ENCODE measurements around the gene CHD9NB. TPM values are rescaled to one million over a fixed set of nuclear protein-coding genes. Genes with fewer than 3 reads are reported as not detected.
"Not testable (repeated sequence)": the region's sequence is repeated elsewhere in the genome, so short reads cannot be mapped to it uniquely, and the experiment has no call there.

Gene CHD9NB
- polyA plus RNA-seq, 4 donors = 10.4 to 11.8 (median 11.2) TPM

DNA sequence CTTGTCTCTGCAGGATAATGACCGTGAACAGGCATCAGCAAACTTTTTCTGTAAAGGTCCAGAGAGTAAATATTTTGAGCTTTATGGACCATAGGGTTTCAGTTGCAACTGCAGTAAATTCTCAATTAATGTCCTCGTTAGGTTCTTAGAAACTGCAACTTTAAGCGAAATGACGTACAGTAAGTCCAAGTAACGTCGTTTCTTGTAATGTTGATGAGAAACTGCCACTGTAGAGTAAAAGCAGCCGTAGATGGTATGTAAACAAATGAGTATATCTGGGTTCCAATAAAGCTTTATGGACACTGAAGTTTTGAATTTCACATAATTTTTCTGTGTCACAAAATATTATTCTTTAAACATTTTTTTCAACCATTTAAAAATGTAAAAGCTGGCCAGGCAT is 7.0 kb upstream of the CHD9NB start:
- DNase-seq (ENCODE audit: low read depth in 4 of 4, low spot score in 2 of 4) = no peak

DNA sequence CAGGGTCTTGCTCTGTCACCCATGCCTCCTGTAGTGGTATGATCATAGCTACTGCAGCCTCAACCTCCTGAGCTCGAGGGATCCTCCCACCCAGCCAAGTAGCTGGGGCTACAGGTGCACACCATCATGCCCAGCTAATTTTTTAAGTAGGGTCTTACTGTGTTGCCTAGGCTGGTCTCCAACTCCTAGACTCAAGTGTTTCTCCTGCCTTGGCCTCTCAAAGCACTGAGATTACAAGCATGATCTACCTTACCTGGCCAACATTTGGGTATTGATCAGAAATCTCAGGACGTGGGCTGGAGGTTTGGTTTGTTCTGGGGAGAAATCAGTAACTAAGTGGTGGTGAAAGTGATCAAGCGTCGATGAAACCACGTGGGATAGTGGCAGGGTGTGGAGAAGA is 6.2 kb upstream of the CHD9NB start:
- DNase-seq (ENCODE audit: low read depth in 4 of 4, low spot score in 2 of 4) = no peak

DNA sequence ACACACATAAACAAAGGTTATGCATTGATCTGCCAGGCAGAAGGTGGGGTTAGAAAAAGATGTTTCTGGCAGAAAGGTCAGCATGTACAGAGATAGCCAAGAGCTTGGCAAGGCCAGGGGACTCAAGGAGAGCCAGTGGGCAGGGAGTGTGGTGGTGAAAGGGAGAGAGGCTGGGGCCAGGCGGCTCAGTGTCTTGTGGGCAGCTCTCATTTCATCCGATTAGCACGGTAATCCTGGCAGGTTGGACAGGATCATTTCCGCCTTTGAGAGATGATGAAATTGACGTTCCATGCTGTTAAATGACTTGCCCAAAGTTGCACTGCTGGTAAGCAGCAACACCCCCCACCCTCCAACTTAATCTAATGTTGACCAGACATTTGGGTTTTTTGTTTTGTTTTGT is 5.7 kb upstream of the CHD9NB start:
- no peak for DNase-seq (ENCODE audit: low read depth in 4 of 4, low spot score in 2 of 4)

DNA sequence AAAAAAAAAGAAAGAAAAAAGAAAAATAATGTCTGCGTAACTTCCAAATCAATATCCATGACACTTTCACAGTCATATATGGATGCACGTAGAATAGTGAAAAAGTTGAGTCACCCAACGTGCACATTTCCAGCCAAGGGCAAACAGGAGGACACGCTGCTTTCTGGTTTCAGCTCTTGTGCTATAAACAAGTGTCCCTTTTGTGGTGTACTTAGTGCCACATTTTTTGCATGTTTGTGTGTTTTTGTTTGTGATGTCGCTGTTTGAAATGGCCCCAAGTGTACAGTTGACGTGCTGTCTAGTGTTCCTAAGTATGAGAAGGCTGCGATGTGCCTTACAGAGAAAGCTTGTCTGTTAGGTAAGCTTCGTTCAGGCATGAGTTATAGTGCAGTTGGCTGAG is 5.0 kb upstream of the CHD9NB start:
- no peak for DNase-seq (ENCODE audit: low read depth in 4 of 4, low spot score in 2 of 4)

DNA sequence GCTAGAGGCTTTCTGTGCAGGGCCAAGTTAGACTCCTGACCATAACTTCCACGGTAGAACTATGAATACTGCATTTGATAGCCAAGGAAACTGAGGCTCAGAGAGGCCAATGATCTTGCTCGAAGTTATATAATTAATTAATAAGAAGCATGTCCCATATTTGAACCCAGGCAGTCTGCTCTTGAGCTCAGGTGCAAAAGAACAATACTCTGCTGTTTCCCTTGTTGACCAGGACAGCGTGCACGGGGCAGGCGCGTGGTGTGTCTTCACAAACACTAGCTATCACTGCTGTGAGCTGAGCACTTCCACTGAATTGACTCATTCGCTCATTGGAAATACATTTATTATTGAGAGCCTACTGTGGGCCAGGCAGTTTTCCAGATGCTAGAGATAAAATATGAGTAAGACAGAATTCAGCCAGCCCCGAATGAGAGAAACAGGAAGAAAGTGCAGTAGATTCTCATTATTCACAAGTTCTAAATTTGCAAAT is 3.7 kb upstream of the CHD9NB start:
- no peak for DNase-seq (ENCODE audit: low read depth in 4 of 4, low spot score in 2 of 4)

DNA sequence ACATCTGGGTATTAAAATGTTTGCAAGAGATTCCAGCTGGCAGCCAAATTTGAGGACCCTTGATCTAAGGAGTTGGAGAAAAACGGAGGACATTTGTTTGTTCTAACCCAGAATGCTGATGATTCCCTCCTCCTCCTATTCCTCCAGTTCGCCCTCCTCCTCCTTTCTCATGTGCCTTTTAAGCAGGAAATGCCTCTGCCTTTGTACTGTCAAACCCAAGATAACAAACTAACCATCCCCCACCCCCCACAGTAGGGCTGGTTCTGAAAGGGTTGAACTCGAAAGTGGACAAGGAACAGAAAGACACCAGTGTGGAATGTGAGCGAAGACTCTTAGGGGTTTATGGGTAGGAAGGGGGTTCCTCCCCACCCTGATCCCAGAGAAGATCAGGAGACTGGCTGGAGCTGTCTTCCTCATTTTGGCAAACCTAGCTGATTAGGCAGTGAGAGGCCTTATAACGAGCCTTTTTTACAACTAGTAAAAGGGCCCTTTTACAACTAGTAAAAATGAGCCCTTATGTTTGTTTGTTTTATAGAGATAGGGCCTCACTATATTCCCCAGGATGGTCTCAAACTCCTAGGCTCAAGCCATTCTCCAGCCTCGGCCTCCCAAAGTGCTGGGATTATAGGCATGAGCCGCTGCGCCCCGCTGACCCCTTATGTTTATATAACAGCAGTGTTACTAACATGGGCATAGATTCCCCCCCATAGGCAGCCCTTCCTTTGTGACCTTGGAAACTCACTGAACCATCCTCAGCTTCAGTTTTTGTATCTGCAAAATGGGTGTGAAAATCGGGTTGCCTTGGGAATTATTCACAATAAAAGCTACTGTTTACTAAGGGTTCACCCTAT is 3.1 kb upstream of the CHD9NB start:
- no peak for DNase-seq (ENCODE audit: low read depth in 4 of 4, low spot score in 2 of 4)

DNA sequence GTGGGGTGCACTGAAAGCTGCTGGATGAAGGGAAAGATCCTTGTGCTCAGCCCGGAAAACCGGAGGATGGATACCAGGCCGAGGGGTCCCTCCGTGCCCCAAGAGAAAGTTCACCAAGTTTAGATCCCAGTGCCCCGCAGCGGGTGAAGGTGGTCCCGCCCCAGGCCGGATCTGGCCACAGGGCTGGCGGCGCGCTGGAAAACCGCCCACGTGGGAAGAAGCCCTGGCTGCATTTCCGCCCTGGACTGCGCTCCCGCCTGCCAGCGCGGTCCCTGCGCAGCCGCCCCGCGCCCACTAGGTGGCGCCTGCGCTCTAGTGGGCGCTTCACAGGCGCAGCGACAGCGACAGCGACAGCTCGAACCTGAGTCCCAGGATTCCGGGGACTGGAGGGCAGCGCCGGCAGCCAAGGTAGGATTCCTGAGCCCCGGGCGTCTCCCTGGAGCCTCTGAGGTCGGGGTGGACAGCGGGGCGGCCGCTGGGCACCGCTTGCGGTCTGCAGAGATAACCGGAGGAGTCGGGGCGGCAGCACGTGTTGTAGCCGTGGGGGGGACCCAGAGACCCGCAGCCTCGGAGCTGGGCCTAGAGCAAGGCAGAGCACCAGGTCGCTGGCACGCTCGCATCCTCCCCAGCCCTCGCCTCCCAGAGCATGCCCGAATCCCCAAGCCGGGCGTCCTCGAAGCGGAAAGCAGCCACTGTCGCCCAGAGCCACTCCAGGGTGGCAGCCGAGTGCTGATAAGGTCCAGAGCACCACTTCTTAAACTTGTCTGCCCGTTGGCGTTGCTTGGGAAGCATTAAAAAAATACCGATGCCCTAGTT is 2.2 kb upstream of the CHD9NB start, which contains the start of gene CHD9:
CHD9 (plus strand) TSS at position 322 of the 816 bp plus-strand sequence. CDS start 101,099 bp downstream, outside the sequence.
- peak; percentile 82 to 86 (median 83) for DNase-seq (ENCODE audit: low read depth in 4 of 4, low spot score in 2 of 4)

DNA sequence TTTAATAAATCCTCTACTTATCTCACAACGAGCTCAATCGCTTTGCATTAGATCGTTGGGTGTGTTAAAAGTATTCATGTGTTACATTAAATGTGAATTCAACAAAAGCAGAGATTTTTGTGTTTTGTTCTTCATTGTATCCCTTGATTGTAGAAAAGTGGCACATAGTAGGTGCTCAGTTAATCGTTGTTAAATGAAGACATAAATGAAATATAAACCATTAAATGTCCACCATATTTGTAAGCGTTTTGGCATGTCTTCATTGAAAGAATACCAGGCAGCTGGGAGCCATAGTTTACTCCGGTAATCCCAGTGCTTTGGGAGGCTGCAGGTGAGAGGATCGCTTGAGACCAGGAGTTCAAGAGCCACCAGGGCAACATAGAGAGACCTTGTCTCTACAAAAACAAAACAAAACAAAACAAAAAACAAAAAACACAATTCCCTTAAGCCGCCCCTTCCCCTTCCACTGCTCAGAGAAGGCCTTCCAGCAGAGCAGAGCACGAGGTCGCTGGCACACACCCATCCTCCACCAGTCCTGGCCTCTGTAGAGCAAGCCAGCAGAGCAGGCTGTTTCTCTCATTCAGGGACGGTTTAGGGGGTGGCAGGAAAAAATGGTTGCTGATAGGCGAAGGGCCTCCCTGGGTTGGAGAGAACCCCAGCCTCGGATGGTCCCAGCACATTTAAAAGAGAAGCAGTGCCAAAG is 1.4 kb upstream of the CHD9NB start:
- DNase-seq (ENCODE audit: low read depth in 4 of 4, low spot score in 2 of 4) = no peak

DNA sequence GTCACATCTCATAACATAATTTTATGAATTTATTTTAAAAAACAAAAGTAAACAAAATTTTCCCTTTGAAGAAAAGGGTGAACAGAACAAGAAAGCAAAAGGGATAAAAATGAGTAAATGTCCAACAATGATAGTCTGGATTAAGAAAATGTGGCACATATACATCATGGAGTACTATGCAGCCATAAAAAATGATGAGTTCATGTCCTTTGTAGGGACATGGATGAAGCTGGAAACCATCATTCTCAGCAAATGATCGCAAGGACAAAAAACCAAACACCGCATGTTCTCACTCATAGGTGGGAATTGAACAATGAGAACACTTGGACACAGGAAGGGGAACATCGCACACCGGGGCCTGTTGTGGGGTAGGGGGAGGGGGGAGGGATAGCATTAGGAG is 1.4 kb downstream of the CHD9NB start:
- DNase-seq (ENCODE audit: low read depth in 4 of 4, low spot score in 2 of 4) = not testable (repeated sequence)

DNA sequence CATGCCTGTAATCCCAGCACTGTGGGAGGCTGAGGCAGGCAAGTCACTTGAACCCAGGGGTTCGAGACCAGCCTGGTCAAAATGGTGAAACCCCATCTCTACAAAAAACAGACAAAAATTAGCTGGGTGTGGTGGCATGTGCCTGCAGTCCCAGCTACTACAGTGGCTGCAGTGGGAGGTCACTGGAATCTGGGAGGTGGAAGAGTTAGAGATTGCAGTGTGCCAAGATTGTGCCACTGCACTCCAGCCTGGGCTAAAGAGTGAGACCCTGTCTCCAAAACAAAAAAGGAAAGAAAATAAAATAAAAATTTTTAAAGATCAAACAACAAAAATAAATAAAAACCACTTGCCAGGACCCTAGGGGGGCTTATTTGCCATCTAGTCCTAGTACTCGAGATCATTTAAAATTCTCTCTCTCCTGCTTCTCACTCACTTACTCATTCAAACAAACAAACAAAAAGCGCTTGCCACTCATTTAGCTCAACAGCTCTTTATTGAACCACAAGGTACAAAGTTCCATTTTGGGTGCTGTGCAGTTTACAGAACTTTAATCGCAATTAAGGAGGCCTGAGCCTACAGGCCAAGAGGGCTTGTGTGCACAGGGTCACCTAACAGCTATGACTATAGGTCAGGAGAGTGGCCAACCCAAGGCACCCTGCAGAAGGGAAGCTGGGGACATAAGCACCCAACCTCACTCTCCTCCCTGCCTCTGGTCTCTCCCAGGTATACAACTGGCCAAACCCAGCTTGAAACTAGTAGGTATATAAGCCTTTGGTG is 4.4 kb downstream of the CHD9NB start:
- DNase-seq (ENCODE audit: low read depth in 4 of 4, low spot score in 2 of 4) = no peak

DNA sequence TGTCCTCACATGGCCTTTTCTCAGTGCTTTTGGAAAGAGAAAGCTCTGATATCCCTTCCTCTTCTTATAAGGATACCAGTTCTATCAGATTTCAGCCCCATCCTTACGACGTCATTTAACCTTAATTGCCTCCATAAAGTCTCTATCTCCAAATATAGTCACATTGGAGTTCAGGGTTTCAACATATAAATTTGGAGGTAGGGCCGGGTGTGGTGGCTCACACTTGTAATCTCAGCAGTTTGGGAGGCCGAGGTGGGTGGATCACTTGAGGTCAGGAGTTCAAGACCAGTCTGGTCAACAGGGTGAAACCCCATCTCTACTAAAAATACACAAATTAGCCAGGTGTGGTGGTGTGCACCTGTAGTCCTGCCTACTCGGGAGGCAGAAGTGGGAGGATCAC is 5.2 kb downstream of the CHD9NB start:
- not testable (repeated sequence) for DNase-seq (ENCODE audit: low read depth in 4 of 4, low spot score in 2 of 4)

DNA sequence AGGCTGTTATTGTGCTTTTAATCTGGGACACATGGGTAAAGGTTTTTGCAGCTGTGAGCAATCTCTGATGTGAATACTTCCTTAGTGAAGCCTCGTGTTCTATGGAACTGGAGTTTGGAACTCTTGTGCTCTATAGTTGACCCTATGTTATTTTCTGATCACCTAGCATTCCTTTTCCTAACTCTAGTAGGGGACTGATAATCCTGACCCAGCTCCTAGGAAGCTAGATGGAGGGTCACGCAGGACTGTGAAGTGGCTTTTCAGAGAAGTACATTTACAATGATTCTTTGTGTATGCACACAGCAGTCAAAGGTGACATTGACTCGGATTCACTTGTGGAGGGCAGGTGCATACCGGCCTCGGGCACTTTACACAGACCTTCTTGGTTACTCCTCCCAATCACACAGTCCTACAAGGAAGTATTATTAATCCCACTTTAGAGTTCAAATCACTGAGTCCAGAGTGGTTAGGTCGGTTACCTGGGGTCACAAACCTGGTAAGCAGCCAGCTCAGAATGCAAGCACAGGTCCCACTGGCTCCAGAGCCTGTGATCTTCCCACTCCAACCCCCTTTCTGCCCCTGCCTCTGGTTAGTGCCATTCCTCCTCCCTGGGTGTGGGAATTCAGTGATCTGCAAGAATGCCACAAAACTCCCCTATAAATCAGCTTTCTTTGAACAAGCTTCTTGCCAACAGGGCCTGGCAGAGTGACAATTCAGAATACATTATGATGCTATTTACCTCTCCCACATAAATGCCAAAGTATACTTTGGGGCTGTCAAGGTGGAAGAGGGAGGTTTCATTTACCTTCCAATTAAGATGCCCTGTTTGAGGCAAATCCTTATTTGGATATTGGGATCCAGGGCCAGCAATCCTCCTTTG is 7.1 kb downstream of the CHD9NB start:
- DNase-seq (ENCODE audit: low read depth in 4 of 4, low spot score in 2 of 4) = no peak

DNA sequence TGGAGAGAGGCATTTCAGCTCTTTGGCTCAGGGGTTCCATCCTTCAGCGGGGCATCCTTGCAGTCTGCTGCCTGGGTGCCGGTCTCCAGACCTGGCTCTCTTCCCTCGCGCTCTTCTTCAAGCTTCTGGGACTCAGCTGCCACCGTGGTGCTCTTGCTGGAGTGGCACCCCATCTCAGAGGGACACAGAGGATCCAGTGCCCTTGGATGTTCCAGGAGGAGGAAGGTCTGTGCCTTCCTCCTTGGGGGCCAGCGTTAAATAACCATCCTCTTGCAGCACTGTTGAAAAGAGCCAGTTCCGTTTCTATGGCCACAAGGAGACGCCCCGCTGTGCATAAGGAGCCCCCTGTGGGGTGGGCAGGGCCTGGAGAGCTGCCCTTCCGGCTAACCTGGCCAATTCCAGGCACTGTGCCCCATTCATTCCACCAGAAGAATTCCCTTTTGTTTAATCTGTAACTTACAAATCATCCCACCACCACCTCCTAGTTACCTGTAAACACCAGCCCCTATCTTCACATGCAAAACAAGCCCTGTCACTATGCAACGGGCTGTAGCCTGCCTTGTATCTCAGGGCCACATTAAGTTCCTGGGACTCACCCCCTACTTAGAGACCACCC is 8.6 kb downstream of the CHD9NB start:
- DNase-seq (ENCODE audit: low read depth in 4 of 4, low spot score in 2 of 4) = no peak

DNA sequence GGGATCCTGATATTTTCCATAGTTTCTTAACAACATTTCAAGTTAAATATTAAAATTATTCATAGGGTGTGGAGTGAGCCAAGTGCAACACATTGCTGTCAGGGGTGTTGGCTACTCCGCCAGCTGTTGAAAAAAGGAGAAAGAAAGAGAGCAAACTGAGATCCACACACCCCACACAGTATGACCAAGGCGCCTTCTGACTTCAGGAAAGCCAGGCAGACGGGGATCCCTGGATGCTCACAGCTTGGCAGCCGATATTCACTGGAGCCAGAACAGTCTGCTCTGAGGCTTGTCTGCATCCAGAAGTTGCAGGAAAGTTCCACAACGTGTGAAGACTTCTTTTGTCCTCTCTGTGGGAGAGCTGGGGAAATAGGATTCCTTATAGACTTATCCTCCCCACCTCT is 9.3 kb downstream of the CHD9NB start:
- no peak for DNase-seq (ENCODE audit: low read depth in 4 of 4, low spot score in 2 of 4)

DNA sequence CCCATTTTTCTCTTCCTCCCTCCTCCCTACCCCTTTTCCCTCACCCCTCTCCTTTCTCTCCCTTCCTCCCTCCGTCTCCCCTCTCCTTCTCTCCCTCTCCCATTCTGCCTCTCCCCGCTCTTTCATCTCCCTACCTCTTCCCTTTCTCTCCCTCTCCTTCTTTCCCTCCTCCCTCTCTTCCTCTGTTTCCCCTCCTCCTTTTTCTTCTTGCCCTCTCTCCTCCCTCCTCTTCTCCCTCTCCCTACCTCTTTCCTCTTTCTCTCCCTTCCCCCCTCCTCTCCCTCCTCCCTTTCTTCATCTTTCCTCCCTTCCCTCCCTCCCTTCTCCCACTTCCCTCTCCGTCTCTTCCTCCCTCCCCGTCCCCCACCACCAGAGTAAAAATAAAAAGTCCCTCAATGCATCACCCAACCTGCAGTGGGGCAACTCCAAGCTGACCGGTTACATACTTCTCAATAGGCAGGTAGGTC is 10.4 kb downstream of the CHD9NB start:
- DNase-seq (ENCODE audit: low read depth in 4 of 4, low spot score in 2 of 4) = no peak

DNA sequence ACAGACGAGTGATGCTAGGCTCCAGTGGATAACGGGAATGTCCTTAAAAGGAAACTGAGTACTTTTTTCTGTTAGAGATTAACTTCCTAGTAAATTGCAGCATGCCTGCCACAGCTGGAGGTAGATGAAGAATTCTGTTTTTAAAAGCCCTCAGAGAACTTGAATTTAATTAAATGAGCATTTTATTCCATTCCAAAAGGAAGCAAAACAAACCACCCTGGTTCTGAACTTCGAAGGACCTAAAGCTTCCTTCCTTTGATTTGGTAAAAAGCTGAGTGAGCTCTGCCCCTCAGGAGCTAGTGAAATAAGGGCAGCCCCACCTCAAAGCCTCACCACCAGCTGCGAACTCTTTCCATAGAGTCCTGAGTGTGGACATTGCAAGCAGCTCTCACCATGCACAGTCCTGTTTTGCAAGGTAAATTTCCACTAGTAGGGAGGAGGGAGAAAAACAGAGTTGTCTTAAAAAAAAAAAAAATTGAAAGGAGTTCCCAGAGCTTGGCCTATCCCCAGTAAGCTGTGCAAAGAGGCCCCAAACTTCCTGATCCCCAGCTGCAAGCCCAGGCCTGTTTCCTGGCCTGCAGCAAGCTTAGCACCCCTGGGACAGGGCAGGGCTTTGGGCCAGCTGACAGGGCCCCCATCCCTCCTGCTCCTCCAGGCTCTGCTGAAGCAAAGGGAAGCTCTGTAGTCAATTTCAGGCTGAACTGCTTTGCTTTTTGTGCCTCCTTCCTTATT is 11.2 kb downstream of the CHD9NB start:
- DNase-seq (ENCODE audit: low read depth in 4 of 4, low spot score in 2 of 4) = no peak

DNA sequence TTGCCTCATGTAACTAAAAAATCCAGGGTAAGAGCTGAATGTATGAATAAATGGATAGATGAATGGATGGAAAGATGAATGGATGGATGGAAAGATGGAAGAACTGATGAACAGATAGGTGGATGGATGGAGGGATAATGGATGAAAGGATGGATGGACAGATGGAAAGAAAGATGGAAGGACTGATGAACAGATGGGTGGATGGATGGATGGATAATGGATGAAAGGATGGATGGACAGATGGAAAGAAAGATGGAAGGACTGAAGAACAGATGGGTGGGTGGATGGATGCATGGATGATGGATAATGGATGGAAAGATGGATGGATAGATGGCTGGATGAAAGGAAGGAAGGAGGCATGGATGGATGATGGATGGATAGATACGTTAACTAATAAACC is 11.9 kb downstream of the CHD9NB start:
- DNase-seq (ENCODE audit: low read depth in 4 of 4, low spot score in 2 of 4) = no peak

DNA sequence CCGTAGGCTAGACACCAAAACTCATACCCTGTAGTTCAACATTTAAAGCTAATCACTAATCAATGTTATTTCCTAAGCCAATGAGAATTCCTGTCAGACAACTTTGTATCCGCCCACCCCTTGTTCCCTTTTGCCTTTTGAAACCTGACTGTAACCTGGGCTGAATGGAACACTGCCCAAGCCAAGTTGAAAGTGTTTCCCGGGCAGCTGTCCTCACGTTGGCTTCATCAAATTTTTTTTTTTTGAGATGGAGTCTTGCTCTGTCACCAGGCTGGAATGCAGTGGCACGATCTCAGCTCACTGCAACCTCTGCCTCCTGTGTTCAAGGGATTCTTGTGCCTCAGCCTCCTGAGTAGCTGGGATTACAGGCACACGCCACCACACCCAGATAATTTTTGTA is 16.0 kb downstream of the CHD9NB start:
- not testable (repeated sequence) for DNase-seq (ENCODE audit: low read depth in 4 of 4, low spot score in 2 of 4)

Measured in left renal cortex interstitium (tissue), 4 donors.